AG04450 (cell line): ENCODE results near the gene GNA12. TPM values are rescaled to one million over a fixed set of nuclear protein-coding genes. Genes with fewer than 3 reads are reported as not detected.
A peak's percentile ranks its signal among the peaks of the same experiment; 100 is the strongest.

ENCODE experiments used
- CTCF ChIA-PET: fragments of 300-600, 350-600 bp; formaldehyde crosslinking; extraction: SDS; loops from one replicate; lab custom pipeline; 2022; ENCODE audit warnings: antibody characterized with exemption, inconsistent platforms; lab: Charles Lee
- POLR2A ChIA-PET: fragments of 350-600 bp; formaldehyde crosslinking; extraction: SDS; loops from one replicate; lab custom pipeline; 2021; ENCODE audit warnings: antibody characterized with exemption, inconsistent platforms; lab: Yijun Ruan, JAX
- DNase-seq: peaks from one replicate; pipeline ENCODE4 v3.0.0-alpha.2; 2011; ENCODE audit warnings: low read depth, low spot score
- H3K27ac ChIP-seq: one replicate; pipeline ENCODE4 v1.5.1; 2012; ENCODE audit warnings: low read depth, low read length, control low read depth
- H3K27me3 ChIP-seq: one replicate; pipeline ENCODE4 v1.6.0; 2012; ENCODE audit warnings: low read length; ENCODE audit not compliant: control insufficient read depth, insufficient read depth
- H3K4me3 ChIP-seq: 2 replicates; pipeline ENCODE4 v1.5.1; 2011; ENCODE audit warnings: mild to moderate bottlenecking, low read depth, low read length, control low read depth
- H3K9me3 ChIP-seq: 2 replicates; pipeline ENCODE4 v1.5.1; 2012; ENCODE audit warnings: low read length; ENCODE audit not compliant: control insufficient read depth, insufficient read depth
- CTCF ChIP-seq: IDR thresholded peaks from 2 replicates; pipeline ENCODE4 v1.5.1; 2011; ENCODE audit warnings: low read depth, low read length, control low read depth, inconsistent platforms
- polyA plus RNA-seq: library from polyadenylated mRNA; depleted of rRNA; stranded (reverse); fragments of >200 nt; gene quantifications from 2 replicates; pipeline ENCODE4 v1.2.3, GENCODE V29; 2011

Gene GNA12
- polyA plus RNA-seq, 1 experiment = 97.4 TPM

GRCh38 chr7:2843711-2844152 is 376 bp downstream of the GNA12 start:
- ChIA-PET POLR2A (no interaction called here), CTCF (interaction anchor here (0.6 kb wide), 1 partner anchor 355 kb away, joined by 9 read pairs; no protein-coding TSS in a partner anchor)
- Histone ChIP-seq H3K27me3 (no peaks in the 10 kb centered on the region), H3K4me3 (peak overlapping the region; percentile 77), H3K9me3 (no peaks in the 10 kb centered on the region; the same call in none of the 2 replicates), H3K27ac (no peak overlapping the region)
- no peak for TF ChIP-seq CTCF
- no peak for DNase-seq

GRCh38 chr7:2843191-2843685 is 870 bp downstream of the GNA12 start:
- H3K4me3 ChIP-seq = peak overlapping the region; percentile 77
- CTCF ChIA-PET = interaction anchor here (0.6 to 1.0 kb wide), 2 partner anchors 276 to 354 kb away, joined by 3 to 9 read pairs; no protein-coding TSS in a partner anchor
- DNase-seq = no peak
- no peak for TF ChIP-seq CTCF
- H3K9me3 ChIP-seq = no peaks in the 10 kb centered on the region; the same call in none of the 2 replicates
- POLR2A ChIA-PET = no interaction called here
- H3K27me3 ChIP-seq = no peaks in the 10 kb centered on the region
- no peak overlapping the region for H3K27ac ChIP-seq

- no peak for DNase-seq
- Histone ChIP-seq H3K27me3 (no peaks in the 10 kb centered on the region), H3K4me3 (no peak overlapping the region), H3K27ac (no peak overlapping the region), H3K9me3 (no peaks in the 10 kb centered on the region; the same call in none of the 2 replicates)
- ChIA-PET POLR2A (no interaction called here), CTCF (interaction anchor here (1.0 to 1.5 kb wide), 2 partner anchors 132 to 274 kb away, joined by 3 to 5 read pairs; no protein-coding TSS in a partner anchor)
- no peak for TF ChIP-seq CTCF
These were observed 2.2 kb downstream of the GNA12 start for GRCh38 chr7:2841907-2842306.

- TF ChIP-seq CTCF = no peak
- Histone ChIP-seq H3K27ac (no peak overlapping the region), H3K9me3 (no peaks in the 10 kb centered on the region; the same call in 1 of the 2 replicates), H3K4me3 (no peak overlapping the region), H3K27me3 (no peaks in the 10 kb centered on the region)
- DNase-seq = no peak
- ChIA-PET POLR2A (no interaction called here), CTCF (interaction anchor here (1.5 kb wide), 1 partner anchor 131 kb away, joined by 5 read pairs; no protein-coding TSS in a partner anchor)
These were observed 3.6 kb downstream of the GNA12 start for GRCh38 chr7:2840458-2840857.

GRCh38 chr7:2838873-2839578 is 5.1 kb downstream of the GNA12 start:
- POLR2A ChIA-PET = no interaction called here
- CTCF ChIA-PET = interaction anchor here (0.7 kb wide), 1 partner anchor 158 kb away, joined by 4 read pairs; no protein-coding TSS in a partner anchor
- H3K9me3 ChIP-seq = no peaks in the 10 kb centered on the region; the same call in 1 of the 2 replicates
- TF ChIP-seq CTCF = no peak
- no peaks in the 10 kb centered on the region for H3K27me3 ChIP-seq
- DNase-seq = no peak
- H3K4me3 ChIP-seq = no peak overlapping the region
- H3K27ac ChIP-seq = no peak overlapping the region
